SJSA1 (cell line): ENCODE data around the gene PRXL2C. TPM values are rescaled to one million over a fixed set of nuclear protein-coding genes. Genes with fewer than 3 reads are reported as not detected.
A peak's percentile ranks its signal among the peaks of the same experiment; 100 is the strongest.
"Not testable (repeated sequence)": the region's sequence is repeated elsewhere in the genome, so short reads cannot be mapped to it uniquely, and the experiment has no call there.

Experiments
- DNase-seq, 2 experiments: peaks; one replicate each; pipeline ENCODE4 v3.0.0-alpha.2; 2015 to 2020; ENCODE audit warnings: low spot score in 2 of 2, low read depth in 1 of 2
- H3K27ac ChIP-seq: fragments of 250-450 bp; sonication (Bioruptor Pico); 2 replicates; pipeline ENCODE4 v1.5.1; 2020; ENCODE audit warnings: mild to moderate bottlenecking, moderate library complexity
- H3K27me3 ChIP-seq: fragments of 250-450 bp; sonication (Bioruptor Pico); replicated peaks from 2 replicates; pipeline ENCODE4 v1.5.1; 2020; ENCODE audit warnings: mild to moderate bottlenecking, moderate library complexity
- H3K36me3 ChIP-seq: fragments of 250-450 bp; sonication (Bioruptor Pico); 2 replicates; pipeline ENCODE4 v1.5.1; 2020; ENCODE audit warnings: mild to moderate bottlenecking
- H3K4me1 ChIP-seq: fragments of 250-450 bp; sonication (Bioruptor Pico); replicated peaks from 2 replicates; pipeline ENCODE4 v1.6.1; 2021; ENCODE audit warnings: mild to moderate bottlenecking
- H3K4me3 ChIP-seq: fragments of 250-450 bp; sonication (Bioruptor Pico); 2 replicates; pipeline ENCODE4 v1.5.1; 2020; ENCODE audit warnings: mild to moderate bottlenecking
- H3K9me3 ChIP-seq: fragments of 250-450 bp; sonication (Bioruptor Pico); replicated peaks from 2 replicates; pipeline ENCODE4 v1.5.1; 2020; ENCODE audit warnings: mild to moderate bottlenecking
- total RNA-seq: library from RNA; depleted of rRNA; stranded (reverse); fragments of >200 nt; shearing (Covaris generic); gene quantifications from 2 replicates; pipeline ENCODE4 v1.2.3, GENCODE V29; 2014

Gene PRXL2C
- total RNA-seq, 1 experiment from 2014 or later: 27.5 TPM

DNA sequence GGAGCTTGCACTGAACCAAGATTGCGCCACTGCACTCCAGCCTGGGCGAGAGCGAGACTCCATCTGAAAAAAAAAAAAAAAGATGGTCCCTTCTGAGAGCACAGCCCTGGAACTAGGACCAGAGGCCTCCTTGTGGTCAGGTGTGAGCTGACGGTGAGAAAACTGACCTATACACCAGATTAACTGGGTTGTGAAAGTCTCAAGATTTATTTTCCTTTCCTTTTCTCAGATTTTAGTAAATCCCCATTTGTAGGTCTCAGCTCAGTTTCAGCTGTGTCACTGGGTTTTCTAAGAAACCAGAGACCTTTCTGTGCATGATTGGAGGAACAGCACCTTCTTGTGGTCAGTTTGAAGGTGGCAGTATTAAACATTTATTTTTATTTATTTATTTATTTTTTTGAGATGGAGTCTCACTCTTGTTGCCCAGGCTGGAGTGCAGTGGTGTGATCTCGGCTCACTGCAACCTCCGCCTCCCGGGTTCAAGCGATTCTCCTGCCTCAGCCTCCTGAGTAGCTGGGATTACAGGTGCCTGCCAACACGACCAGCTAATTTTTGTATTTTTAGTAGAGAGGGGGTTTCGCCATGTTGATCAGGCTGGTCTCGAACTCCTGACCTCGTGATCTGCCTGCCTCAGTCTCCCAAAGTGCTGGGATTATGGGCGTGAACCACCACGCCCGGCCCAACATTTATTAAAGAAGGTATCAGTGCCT, 11.7 kb upstream of the PRXL2C start:
- not testable (repeated sequence) for H3K27ac ChIP-seq, H3K27me3 ChIP-seq, H3K4me3 ChIP-seq, H3K36me3 ChIP-seq, H3K9me3 ChIP-seq, H3K4me1 ChIP-seq
- DNase-seq: peak in 1 of 2 experiments; percentile 62

DNA sequence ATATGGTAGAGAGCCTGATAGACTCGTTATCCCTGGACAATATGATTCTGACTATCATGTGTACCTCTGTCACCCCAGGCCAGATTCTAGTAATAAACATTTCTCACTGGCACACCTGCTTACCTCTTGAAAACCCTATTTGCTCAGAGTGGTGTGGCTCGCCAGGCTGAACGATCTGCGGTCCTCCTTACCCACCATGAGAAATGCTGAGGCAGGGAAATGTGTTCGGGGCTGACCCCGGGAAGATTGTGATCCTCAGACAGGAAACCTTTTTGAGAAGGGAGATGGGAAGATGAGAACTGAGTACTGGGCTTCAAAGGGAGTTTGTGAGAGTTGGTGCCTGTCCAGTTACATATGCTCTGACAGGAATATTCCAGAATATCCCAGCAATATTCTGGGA, 10.7 kb upstream of the PRXL2C start:
- no peaks in the 10 kb centered on the region for H3K36me3 ChIP-seq
- no peak overlapping the region for H3K27ac ChIP-seq
- no peaks in the 10 kb centered on the region for H3K27me3 ChIP-seq
- no peak for DNase-seq
- H3K4me3 ChIP-seq: no peak overlapping the region
- H3K4me1 ChIP-seq: no peaks in the 10 kb centered on the region; the same call in 1 of the 2 replicates
- no peaks in the 10 kb centered on the region; the same call in 1 of the 2 replicates for H3K9me3 ChIP-seq

DNA sequence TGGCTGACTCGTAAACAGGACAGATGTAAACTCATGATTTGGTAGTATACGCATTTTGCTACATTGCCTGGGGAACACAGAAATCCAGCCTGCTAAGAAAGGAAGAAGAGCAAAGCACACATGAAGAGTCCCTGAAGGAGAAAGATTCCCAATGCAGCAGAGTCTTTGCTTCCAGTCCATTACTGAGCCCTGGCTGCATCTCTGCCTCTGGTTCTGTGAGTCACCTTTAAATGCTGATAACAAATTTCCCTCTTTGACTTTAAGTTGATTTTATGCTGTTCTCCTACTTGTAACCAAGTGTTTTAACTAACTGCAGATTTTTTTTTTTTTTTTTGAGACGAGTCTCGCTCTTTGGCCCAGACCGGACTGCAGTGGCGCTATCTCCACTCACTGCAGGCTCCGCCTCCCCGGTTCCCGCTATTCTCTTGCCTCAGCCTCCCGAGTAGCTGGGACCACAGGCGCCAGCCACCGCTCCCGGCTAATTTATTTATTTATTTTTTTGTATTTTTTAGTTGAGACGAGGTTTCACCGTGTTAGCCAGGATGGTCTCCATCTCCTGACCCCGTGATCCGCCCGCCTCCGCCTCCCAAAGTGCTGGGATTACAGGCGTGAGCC, 8.5 kb upstream of the PRXL2C start:
- Histone ChIP-seq H3K4me3 (no peak overlapping the region), H3K27ac (no peak overlapping the region), H3K36me3 (no peaks in the 10 kb centered on the region), H3K27me3 (no peaks in the 10 kb centered on the region), H3K9me3 (no peaks in the 10 kb centered on the region), H3K4me1 (no peaks in the 10 kb centered on the region; the same call in 1 of the 2 replicates)
- no peak for DNase-seq

DNA sequence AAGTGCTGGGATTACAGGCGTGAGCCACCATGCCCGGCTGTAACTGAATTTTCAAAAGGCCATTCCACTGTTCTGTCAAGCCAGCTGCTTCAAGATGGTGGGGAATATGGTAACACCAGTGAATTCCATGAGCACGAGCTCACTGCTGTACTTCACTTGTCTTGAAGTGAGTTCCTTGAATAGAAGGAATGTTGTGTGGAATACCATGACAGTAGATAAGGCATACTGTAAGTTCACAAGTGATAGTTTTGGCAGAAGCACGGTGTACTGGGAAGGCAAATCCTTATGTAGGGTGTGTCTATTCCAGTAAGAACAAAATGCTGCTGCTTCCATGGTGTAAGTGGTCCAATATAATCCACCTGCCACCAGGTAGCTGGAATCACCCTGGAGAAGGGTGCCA, 6.6 kb upstream of the PRXL2C start:
- H3K4me3 ChIP-seq: no peak overlapping the region
- H3K4me1 ChIP-seq: no peaks in the 10 kb centered on the region; the same call in 1 of the 2 replicates
- no peak for DNase-seq
- H3K27me3 ChIP-seq: no peaks in the 10 kb centered on the region
- no peaks in the 10 kb centered on the region for H3K36me3 ChIP-seq
- no peak overlapping the region for H3K27ac ChIP-seq
- no peaks in the 10 kb centered on the region for H3K9me3 ChIP-seq

DNA sequence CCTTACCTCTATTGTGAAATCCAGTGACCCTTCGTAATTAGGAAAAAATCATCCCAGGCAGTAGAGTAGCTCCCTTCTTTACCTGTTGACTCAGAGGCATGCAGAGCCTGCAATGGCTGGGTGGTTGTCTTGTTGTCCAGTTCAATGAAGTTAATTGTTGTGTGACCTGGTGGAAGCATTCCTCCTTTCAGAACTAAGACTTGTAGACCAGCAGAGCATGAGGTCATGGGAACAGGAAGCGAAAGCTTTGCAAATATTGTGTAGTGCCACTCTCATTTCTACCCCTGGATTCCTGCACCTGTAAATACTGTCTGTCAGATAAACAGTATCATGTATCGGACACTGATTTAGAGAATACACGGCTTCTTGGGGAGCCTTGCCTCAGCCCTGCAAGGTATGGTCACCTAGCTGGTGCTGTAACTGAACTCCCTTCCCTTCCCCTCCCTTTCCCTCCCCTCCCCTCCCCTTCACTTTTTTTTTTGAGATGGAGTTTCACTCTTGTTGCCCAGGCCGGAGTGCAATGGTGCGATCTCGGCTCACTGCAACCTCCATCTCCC, 5.7 kb upstream of the PRXL2C start:
- H3K27me3 ChIP-seq: no peaks in the 10 kb centered on the region
- DNase-seq: no peak
- no peaks in the 10 kb centered on the region for H3K9me3 ChIP-seq
- no peaks in the 10 kb centered on the region for H3K36me3 ChIP-seq
- H3K27ac ChIP-seq: no peak overlapping the region
- no peaks in the 10 kb centered on the region; the same call in 1 of the 2 replicates for H3K4me1 ChIP-seq
- no peak overlapping the region for H3K4me3 ChIP-seq

DNA sequence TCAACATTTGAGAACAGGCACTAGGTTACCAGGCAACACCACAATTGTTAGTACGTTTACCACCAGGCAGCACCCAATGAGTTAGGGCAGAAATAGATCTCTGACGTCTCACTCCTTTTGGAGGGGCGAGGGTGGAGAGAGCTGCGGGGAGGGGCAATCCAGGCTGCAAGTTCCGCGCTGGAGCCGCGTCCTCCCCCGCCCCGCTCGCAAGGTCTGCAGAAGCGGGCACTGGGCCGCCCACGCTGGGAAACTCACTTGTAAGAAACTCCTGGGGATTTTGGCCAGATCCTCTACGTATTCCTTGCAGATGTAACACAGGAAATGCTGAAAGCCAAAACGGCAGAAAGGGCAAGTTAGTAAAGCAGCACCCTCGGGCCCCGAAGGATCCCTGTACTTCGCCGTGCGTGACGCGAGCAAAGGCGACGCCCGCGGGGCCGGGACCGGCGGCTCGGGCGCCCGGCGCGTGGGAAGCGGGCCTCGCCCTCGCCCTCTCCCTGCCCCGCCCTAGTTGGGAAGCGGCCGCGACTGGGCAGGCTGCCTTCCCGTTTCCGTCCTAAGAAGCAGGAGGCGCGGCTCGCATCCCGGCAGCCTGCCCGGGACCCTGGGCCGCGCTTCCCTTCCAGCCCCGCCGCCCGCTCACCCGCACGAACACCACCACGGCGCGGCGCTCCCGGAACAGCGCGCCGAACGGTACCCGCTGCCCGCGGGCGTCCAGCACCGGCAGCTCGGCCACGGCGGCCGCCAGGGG, 493 bp downstream of the PRXL2C start:
- peaks cover 30% of the 10 kb centered on the region for H3K36me3 ChIP-seq
- H3K27ac ChIP-seq: peak overlapping the region; percentile 91
- DNase-seq: peak; percentile 78 to 83
- H3K9me3 ChIP-seq: no peaks in the 10 kb centered on the region
- no peaks in the 10 kb centered on the region for H3K27me3 ChIP-seq
- peak overlapping the region; percentile 87 for H3K4me3 ChIP-seq
- H3K4me1 ChIP-seq: no peaks in the 10 kb centered on the region; the same call in 1 of the 2 replicates

DNA sequence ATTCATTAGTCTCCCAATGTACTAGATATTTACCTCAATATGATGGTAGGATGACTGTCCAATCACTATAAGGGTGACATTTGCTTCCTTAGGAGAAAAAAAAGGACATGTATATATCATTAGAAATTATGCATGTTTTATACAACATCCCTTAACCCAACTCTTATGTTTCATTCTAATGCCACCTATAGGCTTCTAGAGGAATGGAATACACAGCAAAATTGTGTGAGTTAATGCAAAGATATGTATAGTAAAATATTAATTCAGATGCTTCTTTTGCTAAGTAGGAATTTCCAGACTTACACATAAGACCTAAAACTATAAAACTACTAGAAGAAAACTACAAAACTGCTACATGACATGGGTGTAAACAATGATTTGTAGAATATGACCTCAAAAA, 3.5 kb downstream of the PRXL2C start:
- DNase-seq: no peak
- Histone ChIP-seq H3K27ac (no peak overlapping the region), H3K4me3 (no peak overlapping the region), H3K4me1 (no peaks in the 10 kb centered on the region; the same call in 1 of the 2 replicates), H3K9me3 (no peaks in the 10 kb centered on the region), H3K27me3 (no peaks in the 10 kb centered on the region), H3K36me3 (peaks cover 38% of the 10 kb centered on the region)

DNA sequence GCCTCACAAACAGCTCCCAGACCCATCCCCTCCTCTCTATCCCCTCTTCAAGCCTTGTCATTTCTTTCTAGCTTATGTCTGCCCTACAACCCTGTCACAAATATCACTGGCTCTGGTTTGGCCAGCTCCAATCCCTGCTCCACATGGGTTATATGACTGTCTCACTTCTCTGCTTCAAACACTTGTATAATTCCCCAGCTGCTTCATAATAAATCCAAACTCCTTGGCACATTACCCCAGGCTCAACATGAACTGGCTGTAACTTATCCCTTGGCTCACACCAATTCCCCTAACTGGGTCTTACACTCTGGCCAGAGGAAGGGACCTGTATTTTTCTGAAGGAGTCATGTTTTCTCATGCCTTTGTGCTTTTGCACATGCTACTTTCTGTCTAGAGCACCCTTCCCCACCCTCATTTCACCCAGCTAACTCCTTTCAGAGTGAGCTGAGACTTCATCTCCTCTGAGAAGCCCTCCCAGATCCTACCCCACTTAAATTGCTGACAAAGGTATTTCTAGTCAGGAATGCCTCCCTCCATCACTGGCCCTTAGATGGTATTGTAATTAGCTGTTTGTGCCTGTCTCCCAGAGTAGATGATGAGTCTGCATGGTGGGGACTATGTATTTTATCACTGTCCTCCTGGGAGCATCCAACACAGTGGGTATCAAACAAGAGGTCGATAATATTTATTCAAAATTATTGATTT, 5.3 kb downstream of the PRXL2C start:
- H3K27ac ChIP-seq: no peak overlapping the region
- H3K9me3 ChIP-seq: no peaks in the 10 kb centered on the region
- no peak for DNase-seq
- H3K36me3 ChIP-seq: peaks cover 53% of the 10 kb centered on the region
- no peaks in the 10 kb centered on the region; the same call in 1 of the 2 replicates for H3K4me1 ChIP-seq
- no peak overlapping the region for H3K4me3 ChIP-seq
- no peaks in the 10 kb centered on the region for H3K27me3 ChIP-seq

DNA sequence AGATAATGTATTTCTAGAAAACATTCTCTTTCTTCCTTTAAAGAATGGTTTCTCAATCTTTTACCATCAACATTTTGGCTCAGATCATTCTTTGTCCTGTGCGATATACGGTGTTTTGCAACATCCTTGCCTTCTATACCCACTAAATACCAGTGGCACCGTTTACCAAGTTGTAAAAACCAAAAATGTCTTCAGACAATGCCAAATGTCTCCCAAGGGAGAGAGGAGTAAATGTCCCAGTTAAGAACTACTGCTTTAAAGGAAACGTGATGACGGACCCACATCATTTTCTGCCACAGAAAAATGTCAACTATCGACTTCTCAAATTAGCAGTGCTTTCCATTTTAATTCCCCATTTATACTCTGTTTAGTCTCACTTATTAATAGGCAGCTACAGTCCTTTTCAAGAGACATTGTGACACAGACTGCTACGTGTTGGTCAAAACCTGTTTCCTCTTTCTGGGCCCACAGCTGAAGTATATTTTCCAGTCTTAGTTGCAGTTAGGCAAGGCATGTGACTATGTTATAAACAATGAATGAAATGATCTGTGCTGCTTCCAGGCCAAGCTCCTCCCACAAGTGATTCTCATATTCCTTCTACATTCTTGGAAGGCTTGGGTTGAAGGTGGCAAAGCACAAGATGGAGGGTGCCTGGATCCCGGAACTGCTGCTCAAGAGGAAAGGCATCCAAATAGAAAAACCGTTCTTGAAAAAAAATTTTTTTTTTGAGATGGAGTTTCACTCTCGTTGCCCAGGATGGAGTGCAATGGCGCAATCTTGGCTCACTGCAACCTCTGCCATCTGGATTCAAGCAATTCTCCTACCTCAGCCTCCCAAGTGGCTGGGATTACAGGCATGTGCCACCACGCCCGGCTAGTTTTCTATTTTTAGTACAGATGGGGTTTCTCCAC, 8.8 kb downstream of the PRXL2C start:
- Histone ChIP-seq H3K4me3 (no peak overlapping the region), H3K27ac (no peak overlapping the region), H3K9me3 (no peaks in the 10 kb centered on the region), H3K36me3 (peaks cover 60% of the 10 kb centered on the region), H3K27me3 (no peaks in the 10 kb centered on the region), H3K4me1 (no peaks in the 10 kb centered on the region; the same call in 1 of the 2 replicates)
- DNase-seq: no peak

DNA sequence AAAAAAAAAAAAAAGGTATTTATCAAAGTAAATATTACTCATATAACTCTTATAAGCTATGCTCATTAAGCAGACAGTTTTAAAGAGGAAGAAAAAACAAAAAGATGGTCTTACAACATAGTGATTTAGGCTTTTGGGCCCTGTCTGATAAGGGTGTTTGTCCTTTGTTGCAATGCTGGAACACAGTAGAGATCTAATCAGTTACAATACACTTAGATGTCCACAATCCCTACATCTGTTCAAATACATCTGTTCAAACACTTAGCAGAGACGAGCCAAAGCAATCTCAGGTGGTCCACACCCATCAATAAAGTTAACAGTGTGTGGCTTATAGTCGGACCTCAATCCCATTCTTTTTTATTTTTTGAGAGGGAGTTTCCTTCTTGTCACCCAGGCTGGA, 11.0 kb downstream of the PRXL2C start:
- no peak for DNase-seq
- no peaks in the 10 kb centered on the region; the same call in 1 of the 2 replicates for H3K4me1 ChIP-seq
- no peaks in the 10 kb centered on the region for H3K9me3 ChIP-seq
- H3K27ac ChIP-seq: no peak overlapping the region
- H3K36me3 ChIP-seq: peaks cover 44% of the 10 kb centered on the region
- H3K4me3 ChIP-seq: no peak overlapping the region
- H3K27me3 ChIP-seq: no peaks in the 10 kb centered on the region

DNA sequence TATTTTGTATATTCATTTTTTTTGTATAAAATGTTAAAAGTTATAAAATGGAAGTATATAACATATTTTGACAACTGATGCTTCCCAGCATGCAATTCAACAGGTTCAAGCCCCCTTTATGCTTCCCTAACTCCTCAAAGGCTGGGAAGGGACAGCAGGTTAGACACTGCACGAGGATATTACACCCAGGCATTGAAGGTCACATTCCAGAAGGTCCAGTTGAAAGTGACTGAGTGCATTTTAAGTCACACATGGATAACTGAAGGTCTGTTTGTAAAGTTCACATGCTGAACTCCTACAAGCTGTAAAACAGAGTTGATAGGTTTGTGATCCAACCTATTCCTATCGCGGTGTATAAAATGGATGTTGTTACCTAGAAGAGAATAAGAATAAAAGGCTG, 13.6 kb downstream of the PRXL2C start:
- no peak for DNase-seq
- Histone ChIP-seq H3K9me3 (no peaks in the 10 kb centered on the region), H3K27me3 (no peaks in the 10 kb centered on the region), H3K4me3 (no peak overlapping the region), H3K4me1 (no peaks in the 10 kb centered on the region; the same call in 1 of the 2 replicates), H3K27ac (no peak overlapping the region), H3K36me3 (peaks cover 35% of the 10 kb centered on the region)

DNA sequence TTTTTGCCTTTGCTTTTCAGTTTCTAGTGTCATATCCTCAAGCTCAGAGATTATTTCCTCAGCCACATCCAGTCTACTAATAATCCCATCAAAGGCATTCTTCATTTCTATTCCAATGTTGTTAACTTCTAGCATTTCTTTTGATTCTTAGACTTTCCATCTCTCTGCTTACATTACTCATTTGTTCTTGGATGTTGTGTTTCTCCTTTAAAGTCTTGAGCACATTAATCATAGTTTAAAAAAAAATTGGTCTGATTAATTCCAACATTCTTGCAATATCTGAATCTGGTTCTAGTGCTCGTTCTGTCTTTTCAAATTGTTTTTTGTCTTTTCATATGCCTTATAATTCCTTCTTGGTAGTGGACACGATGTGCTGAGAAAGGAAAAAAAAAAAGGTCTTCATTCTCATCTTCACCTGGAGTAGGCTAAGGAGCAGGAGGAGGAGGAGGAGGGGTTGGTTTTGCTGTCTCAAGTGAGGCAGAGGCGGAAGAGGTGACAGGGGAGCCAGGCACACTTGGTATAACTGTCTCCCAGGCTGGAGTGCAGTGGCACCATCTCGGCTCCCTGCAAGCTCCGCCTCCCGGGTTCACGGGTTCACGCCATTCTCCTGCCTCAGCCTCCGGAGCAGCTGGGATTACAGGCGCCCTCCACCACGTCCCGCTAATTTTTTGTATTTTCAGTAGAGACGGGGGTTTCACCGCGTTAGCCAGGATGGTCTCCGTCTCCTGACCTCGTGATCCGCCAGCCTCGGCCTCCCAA, 16.3 kb downstream of the PRXL2C start:
- Histone ChIP-seq H3K27me3 (no peaks in the 10 kb centered on the region), H3K9me3 (no peaks in the 10 kb centered on the region), H3K27ac (no peak overlapping the region), H3K36me3 (peaks cover 14% of the 10 kb centered on the region), H3K4me1 (no peaks in the 10 kb centered on the region), H3K4me3 (no peak overlapping the region)
- DNase-seq: no peak
